WI38 (cell line): ENCODE results near the gene HOMEZ.

ENCODE experiments used
- H3K4me3 ChIP-seq: 2 replicates; pipeline ENCODE4 v1.5.1; 2011; ENCODE audit warnings: low read depth, mild to moderate bottlenecking, control low read depth, low read length
- CTCF ChIP-seq: IDR thresholded peaks from 2 replicates; pipeline ENCODE4 v1.5.1; 2012; ENCODE audit warnings: low read depth, mild to moderate bottlenecking, control low read depth, low read length

Gene HOMEZ

GRCh38 chr14:23323838-23324454, 38.0 kb upstream of the HOMEZ start:
- H3K4me3 ChIP-seq, result no peak overlapping the region
- no peak for TF ChIP-seq CTCF

- peak overlapping the region; percentile 74 for H3K4me3 ChIP-seq
- no peak for TF ChIP-seq CTCF
Measured at GRCh38 chr14:23322568-23323517, 36.9 kb upstream of the HOMEZ start.

- peak overlapping the region; percentile 74 for H3K4me3 ChIP-seq
Measured at GRCh38 chr14:23321572-23322547, 35.9 kb upstream of the HOMEZ start.

GRCh38 chr14:23320584-23321571, 34.9 kb upstream of the HOMEZ start, which contains the start of gene PABPN1:
Gene PABPN1 (plus strand): TSS chr14:23321457. CDS start chr14:23321470, 13 bp downstream.
- no peak for TF ChIP-seq CTCF
- H3K4me3 ChIP-seq, result peak within 1 kb of the TSS; percentile 74

More at GRCh38 chr14:23321572-23322547, 35.9 kb upstream of the HOMEZ start:
- no peak for TF ChIP-seq CTCF

- TF ChIP-seq CTCF, result no peak
- peak overlapping the region; percentile 45 for H3K4me3 ChIP-seq
Measured at GRCh38 chr14:23319746-23320583, 34.0 kb upstream of the HOMEZ start.
